HL-60 (cell line): ENCODE measurements around the gene OR8D4.

Experiments
- DNase-seq, 2 experiments: peaks; one replicate each; pipeline ENCODE4 v3.0.0-alpha.2; 2010 to 2020; ENCODE audit warnings: low read depth in 1 of 2, low spot score in 1 of 2
- H3K27ac ChIP-seq: fragments of 250-450 bp; sonication (Bioruptor Pico); replicated peaks from 2 replicates; pipeline ENCODE4 v1.5.1; 2020; ENCODE audit warnings: mild to moderate bottlenecking, moderate library complexity
- H3K27me3 ChIP-seq: fragments of 250-450 bp; sonication (Bioruptor Pico); 2 replicates; pipeline ENCODE4 v1.5.1; 2021; ENCODE audit warnings: mild to moderate bottlenecking, moderate library complexity; ENCODE audit not compliant: insufficient read depth, poor library complexity, severe bottlenecking
- H3K4me3 ChIP-seq: replicated peaks from 2 replicates; pipeline ENCODE4 v1.5.1; 2011; ENCODE audit warnings: mild to moderate bottlenecking, control low read depth, low read length; ENCODE audit not compliant: insufficient read depth
- CTCF ChIP-seq: IDR thresholded peaks from one replicate; pipeline ENCODE4 v1.5.1; 2011; ENCODE audit warnings: low read length, control low read depth, inconsistent platforms; ENCODE audit not compliant: insufficient read depth
- GABPA ChIP-seq: IDR thresholded peaks from 2 replicates; pipeline ENCODE4 v1.6.1; 2012; ENCODE audit warnings: low read depth
- POLR2AphosphoS5 ChIP-seq: IDR thresholded peaks from 2 replicates; pipeline ENCODE4 v1.6.1; 2012; ENCODE audit warnings: low read depth
- REST ChIP-seq: IDR thresholded peaks from 2 replicates; pipeline ENCODE4 v1.6.1; 2012; ENCODE audit warnings: low read depth; ENCODE audit not compliant: insufficient replicate concordance
- SPI1 ChIP-seq: IDR thresholded peaks from 2 replicates; pipeline ENCODE4 v1.6.1; 2012; ENCODE audit warnings: low read depth, mild to moderate bottlenecking, borderline replicate concordance

Gene OR8D4

GRCh38 chr11:123939317-123939716, 37.4 kb downstream of the OR8D4 start, which contains the start of gene OR4D5:
OR4D5 (plus strand) TSS chr11:123939617; CDS start chr11:123939617, 0 bp downstream.
- DNase-seq: no peak

GRCh38 chr11:123942413-123942812, 40.4 kb downstream of the OR8D4 start:
- DNase-seq: no peak
- H3K27ac ChIP-seq: no peak overlapping the region
- no peaks in the 10 kb centered on the region for H3K27me3 ChIP-seq
- no peak overlapping the region for H3K4me3 ChIP-seq
- TF ChIP-seq SPI1 (no peak), CTCF (no peak), GABPA (no peak), POLR2AphosphoS5 (no peak)

More at GRCh38 chr11:123939317-123939716, 37.4 kb downstream of the OR8D4 start, which contains the start of gene OR4D5:
- H3K4me3 ChIP-seq: no peak within 1 kb of the TSS
- TF ChIP-seq POLR2AphosphoS5 (no peak), GABPA (no peak), REST (no peak), SPI1 (no peak), CTCF (no peak)
- no peaks in the 10 kb centered on the region for H3K27me3 ChIP-seq
- H3K27ac ChIP-seq: no peak within 1 kb of the TSS

GRCh38 chr11:123943738-123944137, 41.8 kb downstream of the OR8D4 start, which contains the start of gene OR6T1:
OR6T1 (minus strand) TSS chr11:123943838; CDS start chr11:123943838, 0 bp downstream.
- no peak for TF ChIP-seq CTCF
- TF ChIP-seq POLR2AphosphoS5: no peak
- no peak for TF ChIP-seq SPI1
- TF ChIP-seq REST: no peak
- no peak for TF ChIP-seq GABPA
- H3K27me3 ChIP-seq: no peaks in the 10 kb centered on the region
- no peak within 1 kb of the TSS for H3K27ac ChIP-seq
- no peak within 1 kb of the TSS for H3K4me3 ChIP-seq
- no peak for DNase-seq

- Histone ChIP-seq H3K27ac (no peak overlapping the region), H3K4me3 (no peak overlapping the region), H3K27me3 (no peaks in the 10 kb centered on the region)
- no peak for DNase-seq
- TF ChIP-seq REST (no peak), GABPA (no peak), POLR2AphosphoS5 (no peak), SPI1 (no peak), CTCF (no peak)
These were observed 43.2 kb downstream of the OR8D4 start for GRCh38 chr11:123945132-123945531.
